Hematopoietic multipotent progenitor cell treated with erythropoietin and hydrocortisone succinate and interleukin-3 and kit ligand, for 6 days (in vitro differentiated cells): Measurements from ENCODE around the gene HECTD4.

Source experiments
- DNase-seq: peaks from one replicate; pipeline ENCODE4 v3.0.0-alpha.2; 2015

Gene HECTD4

DNA sequence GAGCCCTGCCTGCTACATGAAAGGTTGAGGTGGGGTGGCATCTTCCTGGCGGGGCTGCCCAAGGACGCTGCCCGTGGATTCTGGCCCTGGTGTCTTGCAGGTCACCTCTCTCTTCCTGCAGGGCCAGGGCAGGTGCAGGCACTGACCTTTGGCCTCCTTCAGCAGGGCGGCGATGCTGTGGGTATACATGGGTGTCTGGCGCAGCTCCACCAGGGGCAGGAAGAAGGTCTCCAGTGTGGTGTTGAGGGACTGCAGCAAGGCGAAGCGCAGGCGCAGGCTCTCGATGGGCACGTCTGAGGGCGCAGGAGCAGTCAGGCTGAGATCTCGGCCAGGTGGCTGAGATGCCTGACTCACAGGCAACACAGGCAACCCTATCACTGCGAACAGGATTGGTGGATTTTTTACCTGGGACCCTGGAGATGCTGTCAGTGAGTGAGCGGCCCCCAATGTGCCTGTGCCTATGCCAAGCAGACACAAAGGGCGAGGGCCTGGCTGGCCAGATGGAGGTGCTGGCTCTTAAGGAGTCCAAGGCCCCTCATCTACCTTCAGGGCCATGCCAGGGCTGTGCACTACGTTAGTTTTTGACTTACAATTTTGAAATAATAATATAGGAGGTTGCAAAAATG, 211.1 kb downstream of the HECTD4 start:
- no peak for DNase-seq

- DNase-seq, result peak; percentile 63
Observed at GRCh38 chr12:112170376-112170775, 211.9 kb downstream of the HECTD4 start.

- DNase-seq, result no peak
Observed at GRCh38 chr12:112169966-112170365, 212.3 kb downstream of the HECTD4 start.

GRCh38 chr12:112169161-112169872, 212.9 kb downstream of the HECTD4 start:
- no peak for DNase-seq

DNA sequence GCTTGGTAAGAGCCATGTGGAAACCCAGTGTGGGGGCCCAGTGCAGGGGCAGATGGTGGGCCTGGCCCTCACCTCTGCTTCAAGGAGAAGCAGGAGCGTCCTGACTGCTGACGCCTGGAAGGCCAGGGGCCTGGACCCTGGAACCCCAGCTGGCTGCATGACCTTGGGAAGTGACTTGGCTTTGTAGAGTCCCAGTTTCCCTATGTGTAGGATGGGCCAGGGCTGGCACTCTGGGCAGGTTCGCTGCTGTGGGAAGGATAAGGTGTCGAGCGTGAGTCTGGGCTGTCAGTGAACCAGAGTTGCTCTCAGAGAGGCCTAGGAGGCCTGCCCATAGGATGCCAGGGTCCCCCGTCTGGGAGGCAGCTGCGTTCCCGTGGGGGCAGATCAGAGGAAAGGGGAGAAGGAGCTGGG, 213.7 kb downstream of the HECTD4 start:
- no peak for DNase-seq

DNA sequence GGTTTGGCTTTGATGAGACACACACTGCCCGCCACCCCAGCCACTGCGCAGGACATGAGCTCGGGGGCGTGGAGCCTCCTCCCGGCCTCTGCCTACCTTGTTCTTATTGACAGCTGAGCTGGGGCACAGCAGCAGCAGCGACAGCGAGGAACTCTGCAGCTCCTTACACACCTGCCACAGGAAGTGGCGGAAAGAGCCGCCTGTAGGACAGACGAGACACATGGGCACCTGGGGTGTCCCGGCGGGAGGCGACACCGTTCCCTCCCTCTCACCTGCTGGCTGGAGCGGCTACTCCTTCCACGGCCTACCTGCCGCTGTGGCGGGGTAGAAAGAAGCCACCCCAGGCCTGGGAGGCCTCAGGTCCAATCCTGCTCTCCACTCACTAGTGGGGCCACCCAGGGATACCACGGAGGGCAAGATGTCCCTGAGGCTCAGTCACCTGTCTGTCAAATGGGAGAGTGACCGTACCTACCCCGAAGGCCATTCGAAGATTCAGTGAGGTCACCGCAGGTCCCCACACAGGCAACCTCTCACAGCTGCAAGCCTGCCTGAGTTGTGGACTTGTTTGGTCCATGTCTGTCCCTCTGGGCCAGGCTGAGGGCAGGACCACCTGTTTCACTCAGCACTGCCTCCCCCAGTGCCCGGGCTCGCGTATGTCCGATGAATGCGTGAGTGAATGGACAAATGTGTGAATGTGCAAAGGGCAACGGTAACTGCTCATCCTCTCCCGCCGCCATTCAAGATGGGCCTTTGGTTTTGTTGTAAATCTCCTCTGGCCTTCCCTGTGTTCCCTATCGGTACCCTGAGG, 214.3 kb downstream of the HECTD4 start:
- DNase-seq, result no peak

DNA sequence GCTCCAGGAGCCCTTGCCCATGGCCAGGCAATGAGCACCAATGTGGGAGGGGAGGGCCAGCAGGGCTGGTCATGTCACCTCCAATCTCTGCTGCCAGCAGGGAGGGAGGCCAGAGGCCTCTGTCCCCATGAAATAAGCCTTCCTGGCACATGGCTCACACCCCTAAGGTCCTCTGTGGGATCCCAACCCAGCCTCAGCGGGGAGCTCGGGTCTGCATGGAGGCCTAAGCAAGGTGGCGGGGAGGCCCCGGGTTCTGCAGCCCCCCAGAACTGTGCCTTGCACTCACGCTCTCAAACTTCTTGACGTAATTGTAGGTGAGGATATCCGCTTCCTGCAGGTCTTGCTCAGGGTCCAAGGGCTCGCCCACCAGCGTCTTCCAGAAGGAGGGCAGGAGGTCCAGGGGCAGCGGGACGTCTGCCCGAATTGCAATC, 215.2 kb downstream of the HECTD4 start:
- DNase-seq, result no peak

DNA sequence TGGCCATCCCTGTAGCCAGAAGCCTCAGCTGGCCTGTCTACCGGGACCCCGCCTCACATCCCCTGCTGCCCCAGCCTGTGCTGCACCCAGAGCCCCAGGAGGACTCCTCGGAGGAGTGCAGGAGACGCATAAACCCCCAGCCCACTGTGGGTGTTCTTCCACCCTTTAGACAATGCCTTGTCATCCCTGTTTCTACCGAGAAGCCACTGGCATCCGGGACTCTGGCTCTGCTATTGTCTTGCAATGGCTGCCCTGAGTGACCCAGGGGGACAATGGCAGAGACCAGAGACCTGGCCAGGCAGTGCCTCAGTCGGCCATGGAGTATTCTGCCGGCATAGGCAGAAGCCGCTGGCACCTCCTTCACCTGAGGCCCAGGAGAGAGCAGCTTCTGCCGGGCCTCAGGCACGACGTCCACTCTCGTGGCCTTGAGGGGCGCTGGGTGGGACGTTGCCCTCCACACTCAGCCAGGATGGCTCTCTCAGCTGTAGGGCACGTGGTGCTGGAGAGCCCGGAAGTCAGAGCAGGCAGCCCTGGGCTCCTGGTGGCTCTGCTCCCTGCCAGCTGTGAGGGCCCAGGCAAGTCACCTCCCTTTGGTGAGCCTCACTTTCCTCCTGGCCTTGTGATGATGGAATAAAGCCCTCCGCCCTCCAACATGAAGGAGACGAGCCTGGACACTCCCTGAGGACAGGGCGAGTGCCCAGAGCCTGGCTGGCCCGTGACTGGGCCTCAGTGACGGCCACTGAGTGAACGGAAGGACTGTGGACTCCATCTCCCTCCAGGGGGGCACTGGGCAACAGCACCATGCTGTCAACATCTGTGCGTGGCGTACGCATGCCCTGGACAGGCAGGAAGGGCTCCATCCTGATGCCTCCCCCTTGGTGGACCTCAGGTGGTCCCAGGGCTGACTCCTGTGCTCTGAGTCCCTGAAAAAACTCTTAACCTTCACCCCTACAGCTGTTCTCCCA, 215.9 kb downstream of the HECTD4 start:
- DNase-seq, result no peak

- no peak for DNase-seq
Observed at GRCh38 chr12:112165624-112166023, 216.6 kb downstream of the HECTD4 start.

DNA sequence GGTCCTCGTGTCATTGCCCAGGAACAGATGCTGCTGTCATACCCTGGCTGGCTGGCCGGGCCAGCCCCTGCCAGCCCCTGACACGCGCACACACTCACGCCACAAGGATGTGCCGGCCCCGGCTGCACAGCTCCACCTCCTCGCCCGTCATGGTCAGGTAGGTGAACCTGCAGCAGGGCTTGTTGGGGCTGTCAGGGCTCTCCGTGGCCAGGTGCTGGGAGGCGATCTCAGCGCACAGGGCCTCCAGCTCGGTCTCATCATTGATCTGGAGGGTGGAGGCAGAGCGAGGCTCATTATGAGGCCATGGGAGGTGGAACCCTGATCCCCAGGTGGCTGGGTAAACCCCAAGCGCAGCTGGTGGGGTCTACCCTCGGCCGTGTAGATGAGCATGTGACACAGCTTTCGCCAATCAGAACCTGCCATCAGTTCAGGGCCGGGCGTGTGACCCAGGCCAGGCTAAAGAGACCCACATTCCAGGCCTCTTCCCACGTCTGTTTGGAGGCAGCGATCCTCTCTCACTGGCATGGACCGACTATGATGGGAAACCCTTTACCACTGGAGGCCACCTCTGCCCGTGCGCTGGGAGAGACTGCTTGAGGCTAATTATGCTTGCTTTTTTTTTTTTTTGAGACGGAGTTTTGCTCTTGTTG, 218.1 kb downstream of the HECTD4 start:
- DNase-seq, result no peak

GRCh38 chr12:112163471-112163991, 218.7 kb downstream of the HECTD4 start:
- no peak for DNase-seq

- no peak for DNase-seq
Observed at GRCh38 chr12:112163056-112163455, 219.2 kb downstream of the HECTD4 start.

GRCh38 chr12:112162241-112162790, 219.9 kb downstream of the HECTD4 start:
- DNase-seq, result no peak

GRCh38 chr12:112161711-112162110, 220.5 kb downstream of the HECTD4 start:
- DNase-seq, result no peak

DNA sequence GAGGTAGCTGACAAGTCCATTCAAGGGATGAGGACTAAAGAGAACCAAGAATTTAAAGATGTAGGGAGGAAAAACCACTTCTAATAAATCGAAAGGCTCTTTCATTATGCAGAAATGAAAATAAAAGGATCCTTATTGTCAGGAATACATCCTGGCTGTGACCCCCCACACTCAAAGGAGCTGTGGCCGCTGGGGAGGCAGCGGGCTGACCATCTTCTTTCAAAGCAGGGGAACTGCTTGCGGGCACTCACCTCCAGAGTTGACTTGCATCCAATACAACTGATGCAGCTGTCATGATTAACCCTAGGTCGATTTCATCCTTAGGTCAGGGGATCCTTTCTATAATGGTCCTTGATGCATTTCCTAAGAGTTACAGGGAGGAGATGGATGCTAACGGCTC, 221.6 kb downstream of the HECTD4 start:
- no peak for DNase-seq

DNA sequence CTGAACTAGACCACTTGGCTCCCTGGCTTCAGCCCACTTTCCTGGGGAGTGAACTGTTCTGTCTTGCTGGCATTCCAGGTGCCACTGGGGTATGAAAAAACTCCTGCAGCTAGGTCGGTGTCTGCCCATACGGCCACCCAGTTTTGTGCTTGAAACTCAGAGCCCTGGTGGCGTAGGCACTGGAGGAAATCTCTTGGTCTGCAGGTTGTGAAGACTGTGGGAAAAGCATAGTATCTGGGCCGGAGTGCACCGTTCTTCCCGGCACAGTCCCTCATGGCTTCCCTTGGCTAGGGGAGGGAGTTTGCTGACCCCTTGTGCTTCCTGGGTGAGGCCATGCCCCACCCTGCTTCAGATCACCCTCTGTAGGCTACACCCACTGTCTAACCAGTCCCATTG, 223.1 kb downstream of the HECTD4 start:
- no peak for DNase-seq

DNA sequence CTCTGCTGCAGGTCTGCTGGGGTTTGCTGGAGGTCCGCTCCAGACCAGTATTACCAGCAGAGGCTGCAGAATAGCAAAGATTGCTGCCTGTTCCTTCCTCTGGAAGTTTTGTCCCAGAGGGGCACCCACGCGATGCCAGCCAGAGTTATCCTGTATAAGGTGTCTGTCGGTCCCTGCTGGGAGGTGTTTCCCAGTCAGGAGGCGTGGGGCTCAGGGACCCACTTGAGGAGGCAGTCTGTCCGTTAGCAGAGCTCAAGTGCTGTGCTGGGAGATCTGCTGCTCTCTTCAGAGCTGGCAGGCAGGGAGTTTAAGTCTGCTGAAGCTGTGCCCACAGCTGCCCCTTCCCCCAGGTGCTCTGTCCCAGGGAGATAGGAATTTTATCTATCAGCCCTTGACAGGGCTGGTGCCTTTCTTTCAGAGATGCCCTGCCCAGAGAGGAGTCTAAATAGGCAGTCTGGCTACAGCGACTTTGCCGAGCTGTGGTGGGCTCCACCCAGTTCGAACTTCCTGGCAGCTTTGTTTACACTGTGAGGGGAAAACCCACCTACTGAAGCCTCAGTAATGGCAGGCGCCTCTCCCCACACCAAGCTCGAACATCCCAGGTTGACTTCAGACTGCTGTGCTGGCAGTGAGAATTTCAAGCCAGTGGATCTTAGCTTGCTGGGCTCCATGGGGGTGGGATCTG, 223.6 kb downstream of the HECTD4 start:
- DNase-seq, result peak; percentile 46

GRCh38 chr12:112153893-112154219, 228.4 kb downstream of the HECTD4 start:
- DNase-seq, result no peak

- no peak for DNase-seq
Observed at GRCh38 chr12:112153181-112153892, 228.9 kb downstream of the HECTD4 start.

DNA sequence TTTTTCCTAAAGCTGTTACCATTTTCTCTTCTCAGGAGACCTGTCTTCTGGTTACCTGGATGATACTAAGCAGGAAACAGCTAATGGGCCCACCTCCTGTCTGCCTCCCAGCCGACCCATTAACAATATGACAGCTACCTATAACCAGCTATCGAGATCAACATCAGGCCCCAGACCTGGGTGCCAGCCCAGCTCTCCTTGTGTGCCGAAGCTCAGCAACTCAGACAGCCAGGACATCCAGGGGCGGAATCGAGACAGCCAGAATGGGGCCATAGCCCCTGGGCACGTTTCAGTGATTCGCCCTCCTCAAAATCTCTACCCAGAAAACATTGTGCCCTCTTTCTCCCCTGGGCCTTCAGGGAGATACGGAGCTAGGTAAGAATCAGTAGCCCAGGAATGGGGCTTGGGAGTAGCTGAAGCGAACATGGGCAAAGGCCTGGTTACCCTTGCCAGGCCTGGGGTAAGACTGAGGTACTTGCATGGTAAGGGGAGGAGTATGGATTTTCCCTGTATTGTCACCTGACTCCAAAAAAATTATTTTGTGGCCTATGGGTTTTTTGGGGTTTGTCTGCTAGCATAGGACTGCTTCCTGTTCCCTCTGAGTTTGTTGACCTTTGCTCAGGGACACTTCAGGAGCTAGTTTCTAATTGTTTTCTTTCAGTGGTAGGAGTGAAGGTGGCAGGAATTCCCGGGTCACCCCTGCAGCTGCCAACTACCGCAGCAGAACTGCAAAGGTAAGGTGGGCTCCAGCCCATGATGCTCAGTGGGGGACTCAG, 230.3 kb downstream of the HECTD4 start:
- no peak for DNase-seq
